DOHH2 (cell line): ENCODE results near the gene DHODH.

ENCODE experiments used
- EZH2phosphoT487 ChIP-seq: fragments of 200-600 bp; sonication (generic); IDR thresholded peaks from 2 replicates; pipeline ENCODE4 v1.6.1; 2017; ENCODE audit warnings: borderline replicate concordance, mild to moderate bottlenecking, antibody characterized with exemption, low read length, moderate library complexity, mixed read lengths
- TF ChIP-seq, protein P1 (sequence below): fragments of 200-600 bp; sonication (generic); IDR thresholded peaks from one replicate; pipeline ENCODE4 v1.5.1; 2014; ENCODE audit warnings: antibody characterized with exemption, mild to moderate bottlenecking, low read depth, low read length; ENCODE audit not compliant: poor library complexity, severe bottlenecking

- TF ChIP-seq, protein P1, sequence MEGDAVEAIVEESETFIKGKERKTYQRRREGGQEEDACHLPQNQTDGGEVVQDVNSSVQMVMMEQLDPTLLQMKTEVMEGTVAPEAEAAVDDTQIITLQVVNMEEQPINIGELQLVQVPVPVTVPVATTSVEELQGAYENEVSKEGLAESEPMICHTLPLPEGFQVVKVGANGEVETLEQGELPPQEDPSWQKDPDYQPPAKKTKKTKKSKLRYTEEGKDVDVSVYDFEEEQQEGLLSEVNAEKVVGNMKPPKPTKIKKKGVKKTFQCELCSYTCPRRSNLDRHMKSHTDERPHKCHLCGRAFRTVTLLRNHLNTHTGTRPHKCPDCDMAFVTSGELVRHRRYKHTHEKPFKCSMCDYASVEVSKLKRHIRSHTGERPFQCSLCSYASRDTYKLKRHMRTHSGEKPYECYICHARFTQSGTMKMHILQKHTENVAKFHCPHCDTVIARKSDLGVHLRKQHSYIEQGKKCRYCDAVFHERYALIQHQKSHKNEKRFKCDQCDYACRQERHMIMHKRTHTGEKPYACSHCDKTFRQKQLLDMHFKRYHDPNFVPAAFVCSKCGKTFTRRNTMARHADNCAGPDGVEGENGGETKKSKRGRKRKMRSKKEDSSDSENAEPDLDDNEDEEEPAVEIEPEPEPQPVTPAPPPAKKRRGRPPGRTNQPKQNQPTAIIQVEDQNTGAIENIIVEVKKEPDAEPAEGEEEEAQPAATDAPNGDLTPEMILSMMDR = peak; percentile 86
- TF ChIP-seq EZH2phosphoT487 = no peak
Measured at GRCh38 chr16:71961066-71962039, 47.2 kb upstream of the DHODH start.
